Uterus (tissue), 2 donors: Measurements from ENCODE around the gene HNRNPK.

ENCODE experiments used
- POLR2A ChIP-seq, 2 donors: fragments of 450-650 bp; IDR thresholded peaks; one replicate each; pipeline ENCODE4 v1.6.1; 2016; ENCODE audit warnings: antibody characterized with exemption in 2 of 2, mild to moderate bottlenecking in 1 of 2, moderate library complexity in 1 of 2
- TF ChIP-seq, protein P1 (sequence below), 4 experiments: fragments of 200-600 bp in 2 of 4; fragments of 450-650 bp in 2 of 4; sonication (generic) in 2 of 4; IDR thresholded peaks; one replicate each; pipeline ENCODE4 v1.5.1; 2016 to 2019; ENCODE audit warnings: antibody characterized with exemption in 4 of 4, mild to moderate bottlenecking in 2 of 4, moderate library complexity in 1 of 4

- TF ChIP-seq POLR2A (IDR thresholded peaks at IDR 0.05): no peak
- TF ChIP-seq, protein P1, sequence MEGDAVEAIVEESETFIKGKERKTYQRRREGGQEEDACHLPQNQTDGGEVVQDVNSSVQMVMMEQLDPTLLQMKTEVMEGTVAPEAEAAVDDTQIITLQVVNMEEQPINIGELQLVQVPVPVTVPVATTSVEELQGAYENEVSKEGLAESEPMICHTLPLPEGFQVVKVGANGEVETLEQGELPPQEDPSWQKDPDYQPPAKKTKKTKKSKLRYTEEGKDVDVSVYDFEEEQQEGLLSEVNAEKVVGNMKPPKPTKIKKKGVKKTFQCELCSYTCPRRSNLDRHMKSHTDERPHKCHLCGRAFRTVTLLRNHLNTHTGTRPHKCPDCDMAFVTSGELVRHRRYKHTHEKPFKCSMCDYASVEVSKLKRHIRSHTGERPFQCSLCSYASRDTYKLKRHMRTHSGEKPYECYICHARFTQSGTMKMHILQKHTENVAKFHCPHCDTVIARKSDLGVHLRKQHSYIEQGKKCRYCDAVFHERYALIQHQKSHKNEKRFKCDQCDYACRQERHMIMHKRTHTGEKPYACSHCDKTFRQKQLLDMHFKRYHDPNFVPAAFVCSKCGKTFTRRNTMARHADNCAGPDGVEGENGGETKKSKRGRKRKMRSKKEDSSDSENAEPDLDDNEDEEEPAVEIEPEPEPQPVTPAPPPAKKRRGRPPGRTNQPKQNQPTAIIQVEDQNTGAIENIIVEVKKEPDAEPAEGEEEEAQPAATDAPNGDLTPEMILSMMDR (IDR thresholded peaks at IDR 0.05): no peak
These were observed 3.6 kb downstream of the HNRNPK start for GRCh38 chr9:83976372-83976771.
